HL-60 (cell line): ENCODE data around the gene CSMD2.
"Not testable (repeated sequence)": the region's sequence is repeated elsewhere in the genome, so short reads cannot be mapped to it uniquely, and the experiment has no call there.

Experiments used
- DNase-seq, 2 experiments: peaks; one replicate each; pipeline ENCODE4 v3.0.0-alpha.2; 2010 to 2020; ENCODE audit warnings: low read depth in 1 of 2, low spot score in 1 of 2
- H3K27ac ChIP-seq: fragments of 250-450 bp; sonication (Bioruptor Pico); replicated peaks from 2 replicates; pipeline ENCODE4 v1.5.1; 2020; ENCODE audit warnings: mild to moderate bottlenecking, moderate library complexity
- H3K27me3 ChIP-seq: fragments of 250-450 bp; sonication (Bioruptor Pico); 2 replicates; pipeline ENCODE4 v1.5.1; 2021; ENCODE audit warnings: mild to moderate bottlenecking, moderate library complexity; ENCODE audit not compliant: insufficient read depth, poor library complexity, severe bottlenecking
- H3K4me3 ChIP-seq: replicated peaks from 2 replicates; pipeline ENCODE4 v1.5.1; 2011; ENCODE audit warnings: mild to moderate bottlenecking, control low read depth, low read length; ENCODE audit not compliant: insufficient read depth
- GABPA ChIP-seq: IDR thresholded peaks from 2 replicates; pipeline ENCODE4 v1.6.1; 2012; ENCODE audit warnings: low read depth
- POLR2AphosphoS5 ChIP-seq: IDR thresholded peaks from 2 replicates; pipeline ENCODE4 v1.6.1; 2012; ENCODE audit warnings: low read depth
- SPI1 ChIP-seq: IDR thresholded peaks from 2 replicates; pipeline ENCODE4 v1.6.1; 2012; ENCODE audit warnings: low read depth, mild to moderate bottlenecking, borderline replicate concordance
- TF ChIP-seq, protein P1 (sequence below): IDR thresholded peaks from 2 replicates; pipeline ENCODE4 v1.6.1; 2012; ENCODE audit warnings: low read depth; ENCODE audit not compliant: insufficient replicate concordance
- TF ChIP-seq, protein P2 (sequence below): IDR thresholded peaks from one replicate; pipeline ENCODE4 v1.5.1; 2011; ENCODE audit warnings: low read length, control low read depth, inconsistent platforms; ENCODE audit not compliant: insufficient read depth

Gene CSMD2

DNA sequence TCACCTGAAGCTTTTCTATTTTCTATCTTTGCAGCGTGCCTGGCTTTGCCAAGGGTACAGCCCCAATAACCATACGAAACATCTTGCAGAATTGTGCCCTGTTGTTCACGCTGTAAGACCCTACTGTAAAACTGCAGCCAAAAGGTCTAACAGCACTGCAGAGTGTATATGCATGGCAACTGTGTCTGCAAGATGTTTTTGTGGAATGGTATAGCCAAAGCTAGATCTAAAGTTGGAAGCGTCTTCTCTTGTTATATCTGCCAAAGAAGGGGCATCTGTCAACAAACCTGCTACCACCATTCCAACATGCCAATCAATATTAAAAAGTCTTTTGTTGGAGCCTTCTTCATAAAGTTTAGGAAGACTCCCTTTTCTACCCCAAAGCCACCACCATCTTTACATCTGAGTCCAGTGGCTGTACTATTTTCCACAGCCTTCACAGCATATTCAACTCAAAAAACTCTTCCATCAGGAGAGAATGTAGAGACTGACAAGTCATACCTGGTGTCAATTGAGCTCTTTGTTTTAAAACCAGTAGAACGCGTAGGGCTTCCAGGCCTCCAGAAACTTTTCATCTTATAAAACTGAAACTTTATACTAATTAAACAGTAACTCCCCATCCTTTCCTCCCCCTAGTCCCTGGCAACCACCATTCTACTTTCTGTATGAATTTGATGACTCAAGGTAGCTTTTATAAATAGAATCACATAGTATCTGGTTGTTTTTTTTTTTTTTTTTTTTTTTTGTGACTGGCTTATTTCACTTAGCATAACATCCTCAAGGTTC lies 652.6 kb downstream of the CSMD2 start:
- TF ChIP-seq, protein P1, sequence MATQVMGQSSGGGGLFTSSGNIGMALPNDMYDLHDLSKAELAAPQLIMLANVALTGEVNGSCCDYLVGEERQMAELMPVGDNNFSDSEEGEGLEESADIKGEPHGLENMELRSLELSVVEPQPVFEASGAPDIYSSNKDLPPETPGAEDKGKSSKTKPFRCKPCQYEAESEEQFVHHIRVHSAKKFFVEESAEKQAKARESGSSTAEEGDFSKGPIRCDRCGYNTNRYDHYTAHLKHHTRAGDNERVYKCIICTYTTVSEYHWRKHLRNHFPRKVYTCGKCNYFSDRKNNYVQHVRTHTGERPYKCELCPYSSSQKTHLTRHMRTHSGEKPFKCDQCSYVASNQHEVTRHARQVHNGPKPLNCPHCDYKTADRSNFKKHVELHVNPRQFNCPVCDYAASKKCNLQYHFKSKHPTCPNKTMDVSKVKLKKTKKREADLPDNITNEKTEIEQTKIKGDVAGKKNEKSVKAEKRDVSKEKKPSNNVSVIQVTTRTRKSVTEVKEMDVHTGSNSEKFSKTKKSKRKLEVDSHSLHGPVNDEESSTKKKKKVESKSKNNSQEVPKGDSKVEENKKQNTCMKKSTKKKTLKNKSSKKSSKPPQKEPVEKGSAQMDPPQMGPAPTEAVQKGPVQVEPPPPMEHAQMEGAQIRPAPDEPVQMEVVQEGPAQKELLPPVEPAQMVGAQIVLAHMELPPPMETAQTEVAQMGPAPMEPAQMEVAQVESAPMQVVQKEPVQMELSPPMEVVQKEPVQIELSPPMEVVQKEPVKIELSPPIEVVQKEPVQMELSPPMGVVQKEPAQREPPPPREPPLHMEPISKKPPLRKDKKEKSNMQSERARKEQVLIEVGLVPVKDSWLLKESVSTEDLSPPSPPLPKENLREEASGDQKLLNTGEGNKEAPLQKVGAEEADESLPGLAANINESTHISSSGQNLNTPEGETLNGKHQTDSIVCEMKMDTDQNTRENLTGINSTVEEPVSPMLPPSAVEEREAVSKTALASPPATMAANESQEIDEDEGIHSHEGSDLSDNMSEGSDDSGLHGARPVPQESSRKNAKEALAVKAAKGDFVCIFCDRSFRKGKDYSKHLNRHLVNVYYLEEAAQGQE = no peak
- TF ChIP-seq SPI1 (no peak), POLR2AphosphoS5 (no peak), GABPA (no peak)
- TF ChIP-seq, protein P2, sequence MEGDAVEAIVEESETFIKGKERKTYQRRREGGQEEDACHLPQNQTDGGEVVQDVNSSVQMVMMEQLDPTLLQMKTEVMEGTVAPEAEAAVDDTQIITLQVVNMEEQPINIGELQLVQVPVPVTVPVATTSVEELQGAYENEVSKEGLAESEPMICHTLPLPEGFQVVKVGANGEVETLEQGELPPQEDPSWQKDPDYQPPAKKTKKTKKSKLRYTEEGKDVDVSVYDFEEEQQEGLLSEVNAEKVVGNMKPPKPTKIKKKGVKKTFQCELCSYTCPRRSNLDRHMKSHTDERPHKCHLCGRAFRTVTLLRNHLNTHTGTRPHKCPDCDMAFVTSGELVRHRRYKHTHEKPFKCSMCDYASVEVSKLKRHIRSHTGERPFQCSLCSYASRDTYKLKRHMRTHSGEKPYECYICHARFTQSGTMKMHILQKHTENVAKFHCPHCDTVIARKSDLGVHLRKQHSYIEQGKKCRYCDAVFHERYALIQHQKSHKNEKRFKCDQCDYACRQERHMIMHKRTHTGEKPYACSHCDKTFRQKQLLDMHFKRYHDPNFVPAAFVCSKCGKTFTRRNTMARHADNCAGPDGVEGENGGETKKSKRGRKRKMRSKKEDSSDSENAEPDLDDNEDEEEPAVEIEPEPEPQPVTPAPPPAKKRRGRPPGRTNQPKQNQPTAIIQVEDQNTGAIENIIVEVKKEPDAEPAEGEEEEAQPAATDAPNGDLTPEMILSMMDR = no peak
- Histone ChIP-seq H3K27me3 (no peaks in the 10 kb centered on the region), H3K27ac (no peak overlapping the region), H3K4me3 (no peak overlapping the region)
- DNase-seq = no peak

DNA sequence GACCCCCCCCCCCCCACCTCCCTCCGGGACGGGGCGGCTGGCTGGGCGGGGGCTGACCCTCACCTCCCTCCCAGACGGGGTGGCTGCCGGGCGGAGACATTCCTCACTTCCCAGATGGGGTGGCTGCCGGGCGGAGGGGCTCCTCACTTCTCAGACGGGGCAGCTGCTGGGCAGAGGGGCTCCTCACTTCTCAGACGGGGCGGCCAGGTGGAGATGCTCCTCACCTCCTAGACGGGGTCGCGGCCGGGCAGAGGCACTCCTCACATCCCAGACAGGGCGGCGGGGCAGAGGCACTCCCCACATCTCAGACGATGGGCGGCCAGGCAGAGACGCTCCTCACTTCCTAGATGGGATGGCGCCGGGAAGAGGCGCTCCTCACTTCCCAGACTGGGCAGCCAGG lies 655.8 kb downstream of the CSMD2 start:
- H3K27me3 ChIP-seq, H3K27ac ChIP-seq, DNase-seq, H3K4me3 ChIP-seq: not testable (repeated sequence)

DNA sequence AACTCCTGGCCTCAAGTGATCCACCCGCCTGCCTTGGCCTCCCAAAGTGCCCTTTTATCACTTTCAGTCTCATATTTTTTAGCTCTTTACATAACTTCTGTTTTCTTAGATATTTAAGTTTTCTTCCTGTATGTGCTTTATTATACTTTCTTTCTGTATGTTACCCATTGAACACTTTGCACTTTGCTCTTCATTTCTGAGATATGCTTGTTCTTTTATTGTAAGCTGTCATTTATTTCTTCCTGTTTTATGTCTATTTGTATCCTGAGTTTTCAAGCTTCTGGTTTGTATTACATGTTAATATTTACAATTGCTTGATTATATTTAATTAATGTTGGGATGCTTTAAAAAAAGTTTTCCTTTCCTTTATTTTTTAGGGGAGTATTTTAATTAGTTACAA lies 656.9 kb downstream of the CSMD2 start:
- no peak for DNase-seq
- Histone ChIP-seq H3K4me3 (no peak overlapping the region), H3K27ac (no peak overlapping the region), H3K27me3 (no peaks in the 10 kb centered on the region)
- TF ChIP-seq POLR2AphosphoS5 = no peak

DNA sequence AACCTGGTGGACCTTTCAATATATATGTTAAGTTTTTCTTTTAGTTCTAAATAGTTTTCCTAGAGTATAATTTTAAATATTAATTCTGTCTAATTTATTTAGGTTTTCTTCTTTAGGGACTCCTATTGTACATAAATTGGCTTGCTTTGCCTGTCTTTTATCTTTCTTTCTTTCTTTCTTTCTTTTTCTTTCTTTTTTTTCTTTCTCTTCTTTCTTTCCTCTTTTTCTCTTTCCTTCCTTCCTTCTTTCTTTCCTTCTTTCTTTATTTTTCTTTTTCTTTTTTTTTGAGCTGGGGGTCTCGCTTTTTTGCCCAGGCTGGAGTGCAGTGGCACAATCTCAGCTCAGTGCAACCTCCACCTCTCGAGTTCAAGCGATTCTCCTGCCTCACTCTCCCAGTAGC lies 657.4 kb downstream of the CSMD2 start:
- Histone ChIP-seq H3K27ac (no peak overlapping the region), H3K4me3 (no peak overlapping the region), H3K27me3 (no peaks in the 10 kb centered on the region)
- TF ChIP-seq GABPA (no peak), POLR2AphosphoS5 (no peak), SPI1 (no peak)
- TF ChIP-seq, protein P1 = no peak
- TF ChIP-seq, protein P2 = no peak
- no peak for DNase-seq

GRCh38 chr1:33503506-33503905 lies 661.5 kb downstream of the CSMD2 start:
- no peak for TF ChIP-seq SPI1
- TF ChIP-seq POLR2AphosphoS5 = no peak
- no peak for TF ChIP-seq GABPA
- TF ChIP-seq, protein P2 = no peak
- Histone ChIP-seq H3K4me3 (no peak overlapping the region), H3K27me3 (no peaks in the 10 kb centered on the region), H3K27ac (no peak overlapping the region)
- DNase-seq = no peak
